Measurements from ENCODE around the gene CCDC92B. TPM values are rescaled to one million over a fixed set of nuclear protein-coding genes. Genes with fewer than 3 reads are reported as not detected.
A peak's percentile ranks its signal among the peaks of the same experiment; 100 is the strongest.

The CCDC92B gene
- total and polyA plus RNA-seq, 2 of the 13 experiments (the other 11 are each of a cell fraction or from before 2014, with no cell fraction given) = not detected

GRCh38 chr17:2711608-2712299 is 37.7 kb downstream of the CCDC92B start, which contains the start of gene CLUH (continued):
- TF ChIP-seq RAD21 (CRISPR knock-in tag; IDR thresholded peaks at IDR 0.05) (no peak), HIVEP1 (CRISPR knock-in tag; IDR thresholded peaks at IDR 0.05) (no peak; the same call in 1 of the 2 replicates), RNF2 (conservative IDR thresholded peaks at IDR 0.05; ENCODE audit: low read depth) (peak; percentile 73; the same call in 1 of the 2 replicates), ZNF605 (CRISPR knock-in tag; IDR thresholded peaks at IDR 0.05) (peak; percentile 58; the same call in 1 of the 2 replicates), ZNF276 (CRISPR knock-in tag; IDR thresholded peaks at IDR 0.05; ENCODE audit: low read depth) (peak; percentile 55), HNF4A (CRISPR knock-in tag; IDR thresholded peaks at IDR 0.05) (peak; percentile 70), SMC3 (IDR thresholded peaks at IDR 0.05; ENCODE audit: low read length) (no peak), NFE2 (CRISPR knock-in tag; IDR thresholded peaks at IDR 0.05) (no peak), ZNF24 (IDR thresholded peaks at IDR 0.05) (no peak), SNAPC5 (CRISPR knock-in tag; IDR thresholded peaks at IDR 0.05; ENCODE audit: borderline replicate concordance) (no peak), ZNF737 (CRISPR knock-in tag; IDR thresholded peaks at IDR 0.05; ENCODE audit: borderline replicate concordance) (no peak), GFI1 (CRISPR knock-in tag; IDR thresholded peaks at IDR 0.05; ENCODE audit: borderline replicate concordance) (no peak), PRMT3 (CRISPR knock-in tag; IDR thresholded peaks at IDR 0.05; ENCODE audit: borderline replicate concordance, low read depth) (no peak), CREB3 (CRISPR knock-in tag; IDR thresholded peaks at IDR 0.05) (no peak), ZFP91 (CRISPR knock-in tag; IDR thresholded peaks at IDR 0.05; ENCODE audit: borderline replicate concordance) (peak; percentile 100), DMTF1 (CRISPR knock-in tag; IDR thresholded peaks at IDR 0.05) (no peak), ZNF44 (CRISPR knock-in tag; IDR thresholded peaks at IDR 0.05) (no peak), GATA4 (IDR thresholded peaks at IDR 0.05; ENCODE audit: borderline replicate concordance, low read depth) (no peak), BCL6 (CRISPR knock-in tag; IDR thresholded peaks at IDR 0.05) (0 out of 2 replicates have a peak, but pooled peaks have one; percentile 28), FOXP4 (CRISPR knock-in tag; IDR thresholded peaks at IDR 0.05) (peak; percentile 52; the same call in 1 of the 2 replicates), ADNP (CRISPR knock-in tag; IDR thresholded peaks at IDR 0.05) (no peak)
